ENCODE measurements around the gene CLCN3.

GRCh38 chr4:169583563-169583962, 36.8 kb upstream of the CLCN3 start:
- TF ChIP-seq CTCF (IDR thresholded peaks at IDR 0.05; ENCODE audit: low read length) (no peak), EZH2 (optimal IDR thresholded peaks at IDR 0.05; ENCODE audit: low read depth, low read length) (no peak), EZH2phosphoT487 (IDR thresholded peaks at IDR 0.05; ENCODE audit: low read length) (no peak)
